ENCODE measurements around the gene FCGR3B.
"Not testable (repeated sequence)": the region's sequence is repeated elsewhere in the genome, so short reads cannot be mapped to it uniquely, and the experiment has no call there.

GRCh38 chr1:161580879-161581537 lies 50.0 kb downstream of the FCGR3B start:
- TF ChIP-seq CTCF, POLR2AphosphoS5, POLR2A, EP300 (IDR thresholded peaks at IDR 0.05): not testable (repeated sequence)

Measured in gastroesophageal sphincter (tissue), 3 donors.